ENCODE data around the gene MTERF2. TPM values are rescaled to one million over a fixed set of nuclear protein-coding genes. Genes with fewer than 3 reads are reported as not detected.
A peak's percentile ranks its signal among the peaks of the same experiment; 100 is the strongest.

The MTERF2 gene
- total RNA-seq, 2 experiments from 2014 or later = 5.2 to 6.5 TPM

DNA sequence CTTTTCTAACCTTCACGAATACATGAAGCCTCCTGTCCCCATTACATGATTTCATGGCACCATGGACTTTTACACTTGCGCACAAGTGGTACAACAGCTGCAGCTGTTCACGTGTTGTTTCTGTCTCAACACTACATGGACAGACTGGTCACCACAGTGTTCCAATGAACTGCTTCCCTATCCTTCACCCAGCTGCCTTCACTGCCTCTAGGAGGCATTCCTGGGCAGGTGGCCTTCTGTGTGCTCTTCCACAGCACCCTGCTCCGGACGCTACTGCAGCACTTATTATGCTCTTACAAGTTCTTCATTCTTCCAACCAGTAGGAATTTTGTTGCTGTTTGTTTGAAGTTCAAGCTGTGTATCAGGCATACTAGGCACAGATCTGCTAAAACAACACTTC lies 1.5 kb downstream of the MTERF2 start:
- peaks cover 23% of the 10 kb centered on the region for H3K36me3 Mint-ChIP-seq (ENCODE audit: low read depth)
- no peaks in the 10 kb centered on the region for H3K27me3 Mint-ChIP-seq (ENCODE audit: low read depth)
- peak overlapping the region; percentile 5 for H3K4me3 Mint-ChIP-seq
- H3K9me3 Mint-ChIP-seq = peaks cover 7% of the 10 kb centered on the region
- H3K27ac Mint-ChIP-seq = no peak overlapping the region
- intact Hi-C loops (cut with micrococcal nuclease) = loop anchor here (5.0 to 10.0 kb wide), 2 partner anchors 92 to 339 kb away; no protein-coding TSS in a partner anchor
- H3K4me1 Mint-ChIP-seq (ENCODE audit: low read depth) = peaks cover 36% of the 10 kb centered on the region
- DNase-seq = no peak
- CTCF ChIA-PET = no interaction called here

DNA sequence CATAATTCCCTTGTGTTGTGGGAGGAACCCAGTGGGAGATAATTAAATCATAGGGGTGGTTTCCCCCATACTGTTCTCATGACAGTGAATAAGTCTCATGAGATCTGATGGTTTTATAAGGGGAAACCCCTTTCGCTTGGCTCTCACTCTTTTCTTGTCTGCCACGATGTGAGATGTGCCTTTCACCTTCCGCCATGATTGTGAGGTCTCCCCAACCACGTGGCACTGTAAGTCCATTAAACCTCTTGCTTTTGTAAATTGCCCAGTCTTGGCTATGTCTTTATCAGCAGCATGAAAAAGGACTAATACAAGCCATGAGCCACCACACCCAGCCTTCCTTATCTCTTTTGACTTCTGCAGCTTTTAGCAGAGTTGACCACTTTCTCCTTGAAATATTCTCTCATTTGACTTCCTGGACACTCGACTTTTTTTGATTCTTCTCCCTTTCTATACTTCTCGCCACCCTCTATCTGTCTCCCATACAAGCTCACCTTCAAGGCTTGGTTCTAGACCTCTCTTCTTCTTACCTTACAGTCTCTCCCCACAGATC lies 2.3 kb downstream of the MTERF2 start:
- H3K27ac Mint-ChIP-seq = peak overlapping the region; percentile 1
- H3K36me3 Mint-ChIP-seq (ENCODE audit: low read depth) = peaks cover 23% of the 10 kb centered on the region
- peak overlapping the region; percentile 3 for H3K4me3 Mint-ChIP-seq
- peaks cover 36% of the 10 kb centered on the region for H3K4me1 Mint-ChIP-seq (ENCODE audit: low read depth)
- no peaks in the 10 kb centered on the region for H3K27me3 Mint-ChIP-seq (ENCODE audit: low read depth)
- peak; percentile 35 for DNase-seq
- intact Hi-C loops (cut with micrococcal nuclease) = loop anchor here (5.0 to 10.0 kb wide), 2 partner anchors 93 to 340 kb away; no protein-coding TSS in a partner anchor
- H3K9me3 Mint-ChIP-seq = peaks cover 7% of the 10 kb centered on the region
- CTCF ChIA-PET = no interaction called here

DNA sequence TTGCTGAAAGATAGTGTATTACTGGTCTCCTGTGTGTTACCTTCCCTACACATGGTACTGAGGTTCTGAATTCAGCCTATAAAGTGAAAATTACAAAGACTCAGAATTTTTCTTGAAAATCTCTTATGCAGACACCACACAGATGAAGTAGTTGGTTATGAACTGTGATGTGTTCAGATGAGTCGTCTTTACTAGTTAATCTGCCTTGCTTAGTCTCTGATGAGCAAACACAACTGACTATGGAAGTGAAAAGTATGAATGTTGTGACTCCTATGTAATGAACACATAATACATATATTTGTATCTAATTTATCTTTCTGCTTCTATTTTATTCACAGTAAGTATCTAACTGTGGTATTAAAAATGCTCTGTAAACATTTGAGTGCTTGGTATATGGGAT lies 4.7 kb downstream of the MTERF2 start:
- H3K27me3 Mint-ChIP-seq (ENCODE audit: low read depth) = no peaks in the 10 kb centered on the region
- DNase-seq = no peak
- CTCF ChIA-PET = no interaction called here
- intact Hi-C loops (cut with micrococcal nuclease) = loop anchor here (10.0 kb wide), 1 partner anchor 343 kb away; no protein-coding TSS in a partner anchor
- H3K9me3 Mint-ChIP-seq = peaks cover 7% of the 10 kb centered on the region
- no peak overlapping the region for H3K27ac Mint-ChIP-seq
- peaks cover 32% of the 10 kb centered on the region for H3K4me1 Mint-ChIP-seq (ENCODE audit: low read depth)
- H3K36me3 Mint-ChIP-seq (ENCODE audit: low read depth) = peaks cover 24% of the 10 kb centered on the region
- H3K4me3 Mint-ChIP-seq = no peak overlapping the region

DNA sequence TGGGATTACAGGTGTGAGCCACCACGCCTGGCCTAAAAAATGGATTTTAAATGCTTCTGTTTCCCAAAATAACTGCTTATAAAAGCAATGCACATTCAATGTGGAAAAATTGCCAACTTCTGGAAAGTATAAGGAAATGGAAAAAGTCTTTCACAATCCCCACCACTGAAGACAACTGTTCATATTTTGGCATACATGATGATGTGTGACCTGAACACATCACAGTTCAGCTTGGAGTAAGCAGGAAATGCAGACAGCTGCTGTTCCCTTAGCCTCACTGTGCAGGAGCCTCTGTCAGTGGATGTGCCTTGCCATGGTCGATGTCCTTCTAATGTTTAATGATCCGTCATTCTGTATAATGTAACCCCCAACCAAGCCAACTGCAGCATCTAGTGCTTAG lies 5.2 kb downstream of the MTERF2 start:
- CTCF ChIA-PET = no interaction called here
- DNase-seq = no peak
- Mint-ChIP-seq H3K36me3 (ENCODE audit: low read depth) (peaks cover 24% of the 10 kb centered on the region), H3K27ac (no peak overlapping the region), H3K27me3 (ENCODE audit: low read depth) (no peaks in the 10 kb centered on the region), H3K4me3 (no peak overlapping the region), H3K9me3 (peaks cover 7% of the 10 kb centered on the region), H3K4me1 (ENCODE audit: low read depth) (peaks cover 32% of the 10 kb centered on the region)
- intact Hi-C loops (cut with micrococcal nuclease) = loop anchor here (10.0 kb wide), 1 partner anchor 343 kb away; no protein-coding TSS in a partner anchor

DNA sequence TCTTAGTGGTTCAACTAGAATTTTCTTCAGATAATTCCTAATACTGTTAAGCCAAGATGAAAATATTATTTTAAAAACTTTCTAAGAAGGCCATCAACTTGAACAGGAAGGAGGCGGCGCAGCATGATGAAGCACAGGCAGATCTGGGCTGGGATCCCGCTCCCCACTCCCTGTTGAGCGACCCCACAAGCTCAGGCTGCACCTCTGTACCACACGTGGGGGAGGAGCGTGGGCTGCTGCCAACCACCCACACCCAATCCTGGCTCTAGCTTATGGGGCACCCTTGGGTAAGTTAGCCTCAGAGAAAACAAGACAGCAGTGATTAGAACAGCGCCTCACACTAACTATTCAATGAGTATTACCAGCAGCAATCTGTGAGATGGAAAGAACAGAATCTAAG lies 6.0 kb downstream of the MTERF2 start:
- H3K36me3 Mint-ChIP-seq (ENCODE audit: low read depth) = peaks cover 24% of the 10 kb centered on the region
- H3K27ac Mint-ChIP-seq = no peak overlapping the region
- CTCF ChIA-PET = no interaction called here
- peaks cover 7% of the 10 kb centered on the region for H3K9me3 Mint-ChIP-seq
- intact Hi-C loops (cut with micrococcal nuclease) = loop anchor here (10.0 kb wide), 1 partner anchor 344 kb away; no protein-coding TSS in a partner anchor
- no peak for DNase-seq
- no peak overlapping the region for H3K4me3 Mint-ChIP-seq
- no peaks in the 10 kb centered on the region for H3K27me3 Mint-ChIP-seq (ENCODE audit: low read depth)
- peaks cover 28% of the 10 kb centered on the region for H3K4me1 Mint-ChIP-seq (ENCODE audit: low read depth)

DNA sequence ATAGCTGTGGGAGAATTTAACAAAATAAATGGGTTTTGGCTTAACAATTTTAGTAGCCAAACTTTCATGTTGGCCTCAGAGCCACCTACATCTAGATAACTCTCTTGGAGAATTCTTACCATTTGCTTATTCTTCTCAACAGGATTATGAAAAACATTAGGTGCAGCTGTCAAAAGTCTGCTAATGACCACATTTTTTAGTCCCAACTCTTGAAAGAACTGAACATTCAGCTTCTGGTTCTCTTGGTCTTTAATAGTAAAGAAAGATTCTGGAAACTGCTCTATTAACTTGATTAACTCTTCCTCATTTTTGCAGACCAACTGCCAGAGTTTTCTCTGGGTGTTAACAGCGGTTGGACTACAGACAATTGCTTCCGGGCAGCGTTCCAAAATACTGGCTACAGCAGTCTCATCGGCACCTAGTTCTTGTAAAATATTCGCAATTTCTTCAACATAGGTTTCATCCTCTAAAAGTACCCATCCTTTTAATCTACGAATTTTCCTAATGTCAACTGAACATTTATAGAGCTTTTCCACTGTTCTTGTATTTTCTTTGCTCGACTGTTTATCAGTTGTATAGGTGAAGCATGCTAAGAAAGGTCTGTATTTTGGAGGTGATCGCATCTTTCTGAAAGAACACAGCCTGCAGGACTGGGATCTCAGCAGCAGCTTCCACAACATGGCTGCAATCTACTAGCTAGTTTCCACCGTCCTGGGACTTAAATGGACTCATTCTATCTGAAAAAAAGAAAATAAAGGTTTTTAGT lies 8.7 kb downstream of the MTERF2 start:
- no peak for DNase-seq
- Mint-ChIP-seq H3K27ac (no peak overlapping the region), H3K27me3 (ENCODE audit: low read depth) (no peaks in the 10 kb centered on the region), H3K36me3 (ENCODE audit: low read depth) (peaks cover 6% of the 10 kb centered on the region), H3K4me3 (no peak overlapping the region), H3K4me1 (ENCODE audit: low read depth) (peaks cover 20% of the 10 kb centered on the region), H3K9me3 (no peaks in the 10 kb centered on the region)
- intact Hi-C loops (cut with micrococcal nuclease) = no loop called here
- CTCF ChIA-PET = no interaction called here

DNA sequence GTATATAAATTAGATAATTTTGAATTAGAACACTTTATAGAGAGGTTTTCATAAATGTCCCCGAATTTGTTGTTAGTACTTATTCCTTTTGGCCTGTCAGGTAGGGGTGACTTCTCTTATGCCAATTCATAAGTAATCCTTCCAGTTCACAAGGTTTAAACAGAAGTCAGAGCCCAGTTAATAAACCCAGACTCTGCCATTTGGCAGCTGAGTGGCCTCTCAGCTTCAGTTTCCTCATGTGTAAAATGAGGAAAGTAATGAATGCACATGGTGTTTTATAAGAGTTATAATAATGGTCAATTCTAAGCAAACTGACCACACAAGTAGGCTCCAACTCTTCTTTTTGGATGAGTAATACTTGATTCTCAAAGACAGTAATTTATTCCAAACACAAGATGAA lies 10.3 kb downstream of the MTERF2 start:
- intact Hi-C loops (cut with micrococcal nuclease) = no loop called here
- no peak overlapping the region for H3K27ac Mint-ChIP-seq
- H3K27me3 Mint-ChIP-seq (ENCODE audit: low read depth) = no peaks in the 10 kb centered on the region

DNA sequence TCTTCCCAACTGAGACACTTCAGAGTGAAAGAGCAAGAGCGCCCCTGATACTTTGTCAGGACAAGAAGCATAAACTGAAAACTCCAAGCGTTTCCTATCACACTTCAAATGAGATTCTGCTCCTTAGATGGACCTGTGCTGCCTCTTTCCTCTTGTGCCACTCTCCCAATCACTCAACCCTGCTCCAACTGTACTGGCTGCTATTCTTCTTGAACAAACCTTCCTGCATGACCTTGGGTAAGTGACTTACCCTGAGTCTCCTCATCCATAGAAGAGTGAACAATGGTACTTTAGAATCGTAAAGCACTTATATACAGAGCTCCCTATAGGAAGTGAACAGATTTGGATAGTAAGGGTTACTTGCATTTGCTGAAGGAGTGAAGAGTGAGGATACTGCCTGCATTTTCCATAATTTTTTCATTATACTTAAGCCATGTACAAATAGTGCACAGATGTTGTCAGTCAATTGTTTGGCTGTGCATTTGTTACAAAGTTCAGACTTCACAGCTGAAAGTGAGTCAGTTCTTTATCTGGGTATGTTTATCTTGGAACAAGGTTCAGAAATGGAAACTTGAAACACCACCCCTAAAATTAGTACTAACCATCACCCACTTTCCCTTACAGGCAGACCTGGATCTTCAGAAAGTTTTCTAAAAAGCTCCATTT lies 10.8 kb downstream of the MTERF2 start:
- Mint-ChIP-seq H3K27me3 (ENCODE audit: low read depth) (no peaks in the 10 kb centered on the region), H3K4me3 (no peak overlapping the region), H3K9me3 (no peaks in the 10 kb centered on the region), H3K27ac (no peak overlapping the region), H3K36me3 (ENCODE audit: low read depth) (peaks cover 9% of the 10 kb centered on the region), H3K4me1 (ENCODE audit: low read depth) (peaks cover 19% of the 10 kb centered on the region)
- CTCF ChIA-PET = no interaction called here
- intact Hi-C loops (cut with micrococcal nuclease) = no loop called here
- DNase-seq = no peak

More for the DNA sequence above, 10.3 kb downstream of the MTERF2 start:
- H3K4me3 Mint-ChIP-seq = no peak overlapping the region
- peaks cover 17% of the 10 kb centered on the region for H3K4me1 Mint-ChIP-seq (ENCODE audit: low read depth)
- peaks cover 6% of the 10 kb centered on the region for H3K36me3 Mint-ChIP-seq (ENCODE audit: low read depth)
- no peaks in the 10 kb centered on the region for H3K9me3 Mint-ChIP-seq
- CTCF ChIA-PET = interaction anchor here (0.6 kb wide), 1 partner anchor 374 kb away, joined by 4 read pairs; no protein-coding TSS in a partner anchor
- no peak for DNase-seq

DNA sequence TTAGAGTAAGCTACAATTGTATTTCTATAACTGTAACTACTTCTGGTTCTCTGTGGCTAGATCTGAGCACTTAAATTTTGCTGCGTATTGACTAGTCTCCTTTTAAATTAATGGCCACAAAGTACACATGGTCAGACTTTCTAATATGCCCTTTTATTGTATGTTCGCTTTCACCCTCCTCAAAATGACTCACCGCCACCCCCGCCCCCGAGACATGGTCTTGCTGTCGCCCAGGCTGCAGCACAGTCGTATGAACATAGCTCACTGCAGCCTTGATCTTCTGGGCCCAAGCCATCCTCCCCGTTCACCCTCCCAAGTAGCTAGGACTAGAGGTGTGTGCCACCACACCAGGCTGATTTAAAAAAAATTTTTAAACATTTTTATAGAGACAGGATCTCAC lies 11.8 kb downstream of the MTERF2 start:
- no peak overlapping the region for H3K27ac Mint-ChIP-seq
- H3K27me3 Mint-ChIP-seq (ENCODE audit: low read depth) = no peaks in the 10 kb centered on the region
- peaks cover 13% of the 10 kb centered on the region for H3K36me3 Mint-ChIP-seq (ENCODE audit: low read depth)
- H3K4me1 Mint-ChIP-seq (ENCODE audit: low read depth) = peaks cover 23% of the 10 kb centered on the region
- intact Hi-C loops (cut with micrococcal nuclease) = no loop called here
- no peak for DNase-seq
- H3K4me3 Mint-ChIP-seq = no peak overlapping the region
- CTCF ChIA-PET = no interaction called here
- H3K9me3 Mint-ChIP-seq = no peaks in the 10 kb centered on the region

DNA sequence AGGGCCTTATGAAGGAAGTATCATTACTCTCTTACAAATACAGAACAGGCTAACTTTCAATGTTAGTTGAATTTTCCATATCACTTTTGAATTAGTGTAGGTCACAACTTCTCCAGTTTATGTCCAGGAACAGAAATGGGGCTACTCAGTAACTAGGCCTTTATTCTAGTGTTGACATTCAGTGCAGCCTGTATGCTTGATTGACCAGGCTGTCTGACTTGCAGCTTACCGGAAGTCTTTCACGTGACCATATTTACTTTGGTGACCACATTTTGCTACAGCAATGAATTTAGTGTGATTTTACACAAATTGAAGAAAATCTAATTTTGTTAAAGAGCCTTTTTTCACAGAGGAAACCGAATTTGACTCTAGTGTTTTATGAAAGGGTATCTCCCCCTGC lies 12.4 kb downstream of the MTERF2 start:
- Mint-ChIP-seq H3K9me3 (no peaks in the 10 kb centered on the region), H3K27me3 (ENCODE audit: low read depth) (no peaks in the 10 kb centered on the region), H3K4me3 (no peak overlapping the region), H3K4me1 (ENCODE audit: low read depth) (peaks cover 23% of the 10 kb centered on the region), H3K27ac (no peak overlapping the region), H3K36me3 (ENCODE audit: low read depth) (peaks cover 13% of the 10 kb centered on the region)
- CTCF ChIA-PET = interaction anchor here (0.6 kb wide), 1 partner anchor 254 kb away, joined by 3 read pairs; no protein-coding TSS in a partner anchor
- no peak for DNase-seq
- intact Hi-C loops (cut with micrococcal nuclease) = no loop called here

DNA sequence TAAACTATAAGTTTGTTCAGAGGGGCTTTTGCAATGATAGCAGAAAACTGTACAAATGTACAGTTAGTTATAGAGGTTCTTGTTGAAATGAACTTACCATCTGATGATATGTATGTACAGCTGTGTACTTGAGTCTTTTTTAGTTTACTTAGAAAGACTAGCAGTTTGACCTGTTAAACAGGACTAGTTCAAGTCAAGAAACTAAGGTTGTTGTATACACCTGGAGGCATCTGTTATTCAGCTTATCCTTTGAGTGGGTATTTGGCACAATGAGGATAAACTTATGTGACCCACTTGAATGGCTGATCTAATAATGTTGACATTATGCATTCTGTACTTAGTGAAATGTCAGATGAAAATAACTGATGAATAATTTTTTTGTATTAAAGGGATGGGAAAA lies 13.4 kb downstream of the MTERF2 start:
- no peak for DNase-seq
- CTCF ChIA-PET = no interaction called here
- H3K27me3 Mint-ChIP-seq (ENCODE audit: low read depth) = no peaks in the 10 kb centered on the region
- H3K4me1 Mint-ChIP-seq (ENCODE audit: low read depth) = peaks cover 23% of the 10 kb centered on the region
- no peak overlapping the region for H3K27ac Mint-ChIP-seq
- intact Hi-C loops (cut with micrococcal nuclease) = no loop called here
- no peaks in the 10 kb centered on the region for H3K9me3 Mint-ChIP-seq
- no peak overlapping the region for H3K4me3 Mint-ChIP-seq
- H3K36me3 Mint-ChIP-seq (ENCODE audit: low read depth) = peaks cover 13% of the 10 kb centered on the region

DNA sequence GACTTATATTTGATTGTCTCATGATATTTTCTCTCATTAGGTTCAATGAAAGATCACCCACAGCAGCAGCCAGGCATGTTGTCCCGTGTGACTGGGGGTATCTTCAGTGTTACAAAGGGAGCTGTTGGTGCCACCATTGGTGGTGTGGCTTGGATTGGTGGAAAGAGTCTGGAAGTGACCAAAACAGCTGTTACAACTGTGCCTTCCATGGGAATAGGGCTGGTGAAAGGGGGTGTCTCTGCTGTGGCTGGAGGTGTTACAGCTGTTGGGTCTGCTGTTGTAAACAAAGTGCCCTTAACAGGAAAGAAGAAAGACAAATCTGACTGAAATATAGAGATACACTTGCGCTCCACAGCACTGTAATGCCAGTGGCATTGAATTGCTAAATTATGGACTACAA lies 15.9 kb downstream of the MTERF2 start:
- Mint-ChIP-seq H3K27me3 (ENCODE audit: low read depth) (no peaks in the 10 kb centered on the region), H3K27ac (no peak overlapping the region), H3K4me3 (no peak overlapping the region), H3K9me3 (no peaks in the 10 kb centered on the region), H3K4me1 (ENCODE audit: low read depth) (peaks cover 23% of the 10 kb centered on the region), H3K36me3 (ENCODE audit: low read depth) (peaks cover 15% of the 10 kb centered on the region)
- intact Hi-C loops (cut with micrococcal nuclease) = no loop called here
- CTCF ChIA-PET = no interaction called here
- DNase-seq = no peak
